GM23338 (cell line): ENCODE results near the gene SARDH. TPM values are rescaled to one million over a fixed set of nuclear protein-coding genes. Genes with fewer than 3 reads are reported as not detected.

Experiments
- ATAC-seq: fragments of 200-7000 bp; cut with Tn5 transposase; 3 replicates; pipeline ENCODE4 v1.9.1; 2020
- DNase-seq: peaks from one replicate; pipeline ENCODE4 v3.0.0-alpha.2; 2015; ENCODE audit warnings: low spot score
- H2AFZ ChIP-seq: fragments of 200-600 bp; sonication (generic); 2 replicates; pipeline ENCODE4 v1.8.0; 2016; ENCODE audit warnings: antibody characterized with exemption, mild to moderate bottlenecking, moderate library complexity
- H3F3A ChIP-seq: fragments of 200-600 bp; sonication (generic); replicated peaks from 2 replicates; pipeline ENCODE4 v1.8.0; 2017; ENCODE audit warnings: antibody characterized with exemption, mixed run types, low read depth
- H3K27ac ChIP-seq: fragments of 200-600 bp; sonication (generic); 2 replicates; pipeline ENCODE4 v1.6.1; 2016; ENCODE audit warnings: low read depth
- H3K27me3 ChIP-seq: fragments of 200-600 bp; sonication (generic); 2 replicates; pipeline ENCODE4 v1.8.0; 2016; ENCODE audit warnings: mild to moderate bottlenecking, mixed run types, moderate library complexity; ENCODE audit not compliant: insufficient read depth
- H3K36me3 ChIP-seq: fragments of 200-600 bp; sonication (generic); 2 replicates; pipeline ENCODE4 v1.8.0; 2016; ENCODE audit warnings: mild to moderate bottlenecking; ENCODE audit not compliant: insufficient read depth
- H3K4me1 ChIP-seq: fragments of 200-600 bp; sonication (generic); 2 replicates; pipeline ENCODE4 v1.8.0; 2016; ENCODE audit warnings: mild to moderate bottlenecking, moderate library complexity; ENCODE audit not compliant: insufficient read depth
- H3K4me2 ChIP-seq: fragments of 200-600 bp; sonication (generic); 2 replicates; pipeline ENCODE4 v1.7.1; 2017; ENCODE audit warnings: mixed run types
- H3K4me3 ChIP-seq: fragments of 200-600 bp; sonication (generic); 2 replicates; pipeline ENCODE4 v1.6.1; 2016; ENCODE audit warnings: mixed run types
- H3K79me2 ChIP-seq: fragments of 200-600 bp; sonication (generic); replicated peaks from 2 replicates; pipeline ENCODE4 v1.8.0; 2017; ENCODE audit warnings: mild to moderate bottlenecking; ENCODE audit not compliant: insufficient read depth
- H3K9me2 ChIP-seq: fragments of 200-600 bp; sonication (generic); 2 replicates; pipeline ENCODE4 v1.8.0; 2017; ENCODE audit not compliant: insufficient read depth
- H4K20me1 ChIP-seq: fragments of 200-600 bp; sonication (generic); replicated peaks from 2 replicates; pipeline ENCODE4 v1.8.0; 2017; ENCODE audit warnings: mild to moderate bottlenecking; ENCODE audit not compliant: insufficient read depth
- H3K27ac Mint-ChIP-seq: 2 replicates; pipeline ENCODE4 v1.8.0; 2020; ENCODE audit warnings: inconsistent platforms, mild to moderate bottlenecking, moderate library complexity, mixed read lengths
- H3K27me3 Mint-ChIP-seq: 3 replicates; pipeline ENCODE4 v1.8.0; 2022; ENCODE audit warnings: low read depth, mild to moderate bottlenecking, moderate library complexity, mixed read lengths, inconsistent platforms; ENCODE audit not compliant: insufficient read depth, poor library complexity
- H3K36me3 Mint-ChIP-seq: 3 replicates; pipeline ENCODE4 v1.8.0; 2021; ENCODE audit warnings: low read depth, mild to moderate bottlenecking, inconsistent platforms, moderate library complexity, mixed read lengths
- H3K4me1 Mint-ChIP-seq: 3 replicates; pipeline ENCODE4 v1.8.0; 2020; ENCODE audit warnings: mild to moderate bottlenecking, inconsistent platforms, mixed read lengths
- H3K4me3 Mint-ChIP-seq: 3 replicates; pipeline ENCODE4 v1.8.0; 2021; ENCODE audit warnings: moderate library complexity, mild to moderate bottlenecking, inconsistent platforms, mixed read lengths
- H3K9me3 Mint-ChIP-seq: 3 replicates; pipeline ENCODE4 v1.8.0; 2020; ENCODE audit warnings: moderate library complexity, mild to moderate bottlenecking, inconsistent platforms, mixed read lengths
- CREB1 ChIP-seq: fragments of 250-450 bp; sonication (Bioruptor Pico); IDR thresholded peaks from 2 replicates; pipeline ENCODE4 v1.5.0; 2020; ENCODE audit warnings: low read depth, mild to moderate bottlenecking, moderate library complexity
- EZH2 ChIP-seq: fragments of 200-600 bp; sonication (generic); IDR thresholded peaks from one replicate; pipeline ENCODE4 v1.8.0; 2017; ENCODE audit warnings: antibody characterized with exemption, mild to moderate bottlenecking, low read depth; ENCODE audit not compliant: unreplicated experiment
- JUNB ChIP-seq: IDR thresholded peaks from one replicate; pipeline ENCODE4 v1.6.1; 2016; ENCODE audit warnings: antibody characterized with exemption; ENCODE audit not compliant: unreplicated experiment
- NANOG ChIP-seq: IDR thresholded peaks from 2 replicates; pipeline ENCODE4 v1.6.1; 2016; ENCODE audit warnings: antibody characterized with exemption, borderline replicate concordance
- POLR2AphosphoS5 ChIP-seq: IDR thresholded peaks from 2 replicates; pipeline ENCODE4 v1.6.1; 2016; ENCODE audit warnings: antibody characterized with exemption, low read depth
- STAT1 ChIP-seq: IDR thresholded peaks from one replicate; pipeline ENCODE4 v1.6.1; 2016; ENCODE audit warnings: antibody characterized with exemption; ENCODE audit not compliant: unreplicated experiment
- ZNF114 ChIP-seq: fragments of 250-450 bp; sonication (Bioruptor Pico); IDR thresholded peaks from 2 replicates; pipeline ENCODE4 v1.5.0; 2020; ENCODE audit warnings: mild to moderate bottlenecking, moderate library complexity
- ZNF331 ChIP-seq: fragments of 250-450 bp; sonication (Bioruptor Pico); IDR thresholded peaks from 2 replicates; pipeline ENCODE4 v1.5.0; 2020; ENCODE audit warnings: low read depth, mild to moderate bottlenecking, moderate library complexity
- polyA plus RNA-seq: library from polyadenylated mRNA; unstranded; fragments of >200 nt; fragmentation: Nextera tagmentation; extraction: Ambion mirVana; gene quantifications from 2 replicates; pipeline ENCODE4 v1.2.1, GENCODE V29; 2016
- total RNA-seq: library from RNA; depleted of rRNA; stranded (reverse); fragments of >200 nt; shearing (Covaris generic); gene quantifications from 2 replicates; pipeline ENCODE4 v1.2.3, GENCODE V29; 2014
- TF ChIP-seq, protein P1 (sequence below): IDR thresholded peaks from 2 replicates; pipeline ENCODE4 v1.6.1; 2016; ENCODE audit warnings: antibody characterized with exemption
- TF ChIP-seq, protein P2 (sequence below): fragments of 250-450 bp; sonication (Bioruptor Pico); IDR thresholded peaks from 2 replicates; pipeline ENCODE4 v1.5.0; 2020; ENCODE audit warnings: mild to moderate bottlenecking, moderate library complexity
- TF ChIP-seq, protein P3 (sequence below): IDR thresholded peaks from one replicate; pipeline ENCODE4 v1.6.1; 2018; ENCODE audit warnings: antibody characterized with exemption; ENCODE audit not compliant: unreplicated experiment

Gene SARDH
- total and polyA plus RNA-seq, 2 experiments from 2014 or later = 2.8 to 10.4 TPM

DNA sequence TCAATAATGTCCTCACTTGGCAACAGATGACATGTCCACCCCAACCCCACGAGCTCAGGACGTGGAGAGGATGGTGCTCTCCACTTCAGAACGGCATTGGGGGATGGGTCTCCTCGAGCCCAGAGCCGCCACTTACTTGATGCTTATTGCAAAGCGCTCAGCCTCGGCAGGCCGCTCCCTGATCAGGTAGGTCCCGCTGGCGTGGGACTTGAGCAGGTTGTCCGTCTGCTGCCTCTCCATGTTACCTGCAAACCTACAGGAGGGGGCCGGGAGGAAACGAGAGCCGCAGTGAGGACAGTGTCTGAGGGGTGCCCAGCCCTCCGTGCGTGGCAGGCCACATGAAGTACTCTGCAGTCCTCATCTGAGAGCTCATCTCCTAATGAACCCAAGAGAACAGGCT lies 36.6 kb upstream of the SARDH start:
- Histone ChIP-seq H4K20me1 (no peaks in the 10 kb centered on the region), H3K79me2 (no peaks in the 10 kb centered on the region), H3K4me1 (no peaks in the 10 kb centered on the region), H3K27me3 (no peaks in the 10 kb centered on the region), H3K4me2 (no peak overlapping the region), H3K4me3 (no peak overlapping the region), H2AFZ (no peak overlapping the region), H3K36me3 (no peaks in the 10 kb centered on the region), H3F3A (no peaks in the 10 kb centered on the region), H3K27ac (no peak overlapping the region), H3K9me2 (no peaks in the 10 kb centered on the region)
- H3K27me3 Mint-ChIP-seq = peaks cover 10% of the 10 kb centered on the region
- no peak overlapping the region for H3K27ac Mint-ChIP-seq
- ATAC-seq (no peak), DNase-seq (no peak)
- peaks cover 9% of the 10 kb centered on the region for H3K36me3 Mint-ChIP-seq
- no peaks in the 10 kb centered on the region for H3K9me3 Mint-ChIP-seq
- H3K4me1 Mint-ChIP-seq = no peaks in the 10 kb centered on the region
- no peak overlapping the region for H3K4me3 Mint-ChIP-seq
- no peak for TF ChIP-seq STAT1

DNA sequence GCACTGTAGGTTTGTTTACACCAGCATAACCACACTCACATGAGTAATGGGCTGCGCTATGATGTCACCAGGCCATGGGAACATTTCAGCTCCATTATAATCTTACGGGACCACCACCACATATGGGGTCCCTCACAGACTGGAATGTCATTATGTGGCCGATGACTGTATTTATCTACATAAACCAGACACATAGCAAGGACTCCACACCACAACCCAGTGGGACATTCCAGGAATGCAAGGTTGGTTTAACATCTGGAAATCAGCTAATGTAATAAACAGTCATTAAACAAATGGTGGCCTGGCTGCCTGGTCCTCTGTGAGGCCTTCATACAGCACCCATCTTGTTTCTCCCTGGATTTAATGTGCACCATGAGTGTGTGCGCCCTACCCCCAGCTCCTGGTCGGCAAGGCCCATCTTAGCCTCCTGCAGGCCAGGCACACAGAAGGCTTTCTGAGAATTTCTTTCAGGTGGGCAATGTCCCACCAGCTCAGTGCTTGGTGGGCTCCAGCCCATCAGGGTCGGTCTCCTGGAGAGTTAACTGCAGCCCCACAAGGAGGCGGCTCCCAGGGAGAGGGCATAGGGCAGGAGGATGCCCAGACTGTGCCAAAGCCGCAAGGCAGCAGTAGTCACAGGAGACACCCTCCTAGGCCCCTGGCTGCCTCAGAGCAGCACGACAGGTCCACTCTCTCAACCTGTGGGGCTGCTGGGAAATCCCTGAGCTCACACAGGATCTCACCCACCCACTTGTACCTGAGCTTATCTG lies 35.9 kb upstream of the SARDH start:
- Histone ChIP-seq H3K79me2 (no peaks in the 10 kb centered on the region), H3K27me3 (no peaks in the 10 kb centered on the region), H3K4me1 (no peaks in the 10 kb centered on the region), H3K27ac (no peak overlapping the region), H3F3A (no peaks in the 10 kb centered on the region), H3K4me2 (no peak overlapping the region), H2AFZ (no peak overlapping the region), H3K36me3 (no peaks in the 10 kb centered on the region), H3K4me3 (no peak overlapping the region), H3K9me2 (no peaks in the 10 kb centered on the region), H4K20me1 (no peaks in the 10 kb centered on the region)
- H3K4me1 Mint-ChIP-seq = no peaks in the 10 kb centered on the region
- peaks cover 6% of the 10 kb centered on the region; the same call in 2 of the 3 replicates for H3K36me3 Mint-ChIP-seq
- H3K27ac Mint-ChIP-seq = no peak overlapping the region
- H3K9me3 Mint-ChIP-seq = no peaks in the 10 kb centered on the region
- DNase-seq (no peak), ATAC-seq (no peak)
- H3K27me3 Mint-ChIP-seq = peaks cover 6% of the 10 kb centered on the region
- H3K4me3 Mint-ChIP-seq = no peak overlapping the region
- TF ChIP-seq JUNB (no peak), EZH2 (no peak), NANOG (no peak), CREB1 (CRISPR knock-in tag) (no peak), ZNF114 (CRISPR knock-in tag) (no peak), ZNF331 (CRISPR knock-in tag) (no peak), STAT1 (no peak), POLR2AphosphoS5 (no peak)
- TF ChIP-seq, protein P1, sequence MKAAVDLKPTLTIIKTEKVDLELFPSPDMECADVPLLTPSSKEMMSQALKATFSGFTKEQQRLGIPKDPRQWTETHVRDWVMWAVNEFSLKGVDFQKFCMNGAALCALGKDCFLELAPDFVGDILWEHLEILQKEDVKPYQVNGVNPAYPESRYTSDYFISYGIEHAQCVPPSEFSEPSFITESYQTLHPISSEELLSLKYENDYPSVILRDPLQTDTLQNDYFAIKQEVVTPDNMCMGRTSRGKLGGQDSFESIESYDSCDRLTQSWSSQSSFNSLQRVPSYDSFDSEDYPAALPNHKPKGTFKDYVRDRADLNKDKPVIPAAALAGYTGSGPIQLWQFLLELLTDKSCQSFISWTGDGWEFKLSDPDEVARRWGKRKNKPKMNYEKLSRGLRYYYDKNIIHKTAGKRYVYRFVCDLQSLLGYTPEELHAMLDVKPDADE = no peak
- TF ChIP-seq, protein P2, sequence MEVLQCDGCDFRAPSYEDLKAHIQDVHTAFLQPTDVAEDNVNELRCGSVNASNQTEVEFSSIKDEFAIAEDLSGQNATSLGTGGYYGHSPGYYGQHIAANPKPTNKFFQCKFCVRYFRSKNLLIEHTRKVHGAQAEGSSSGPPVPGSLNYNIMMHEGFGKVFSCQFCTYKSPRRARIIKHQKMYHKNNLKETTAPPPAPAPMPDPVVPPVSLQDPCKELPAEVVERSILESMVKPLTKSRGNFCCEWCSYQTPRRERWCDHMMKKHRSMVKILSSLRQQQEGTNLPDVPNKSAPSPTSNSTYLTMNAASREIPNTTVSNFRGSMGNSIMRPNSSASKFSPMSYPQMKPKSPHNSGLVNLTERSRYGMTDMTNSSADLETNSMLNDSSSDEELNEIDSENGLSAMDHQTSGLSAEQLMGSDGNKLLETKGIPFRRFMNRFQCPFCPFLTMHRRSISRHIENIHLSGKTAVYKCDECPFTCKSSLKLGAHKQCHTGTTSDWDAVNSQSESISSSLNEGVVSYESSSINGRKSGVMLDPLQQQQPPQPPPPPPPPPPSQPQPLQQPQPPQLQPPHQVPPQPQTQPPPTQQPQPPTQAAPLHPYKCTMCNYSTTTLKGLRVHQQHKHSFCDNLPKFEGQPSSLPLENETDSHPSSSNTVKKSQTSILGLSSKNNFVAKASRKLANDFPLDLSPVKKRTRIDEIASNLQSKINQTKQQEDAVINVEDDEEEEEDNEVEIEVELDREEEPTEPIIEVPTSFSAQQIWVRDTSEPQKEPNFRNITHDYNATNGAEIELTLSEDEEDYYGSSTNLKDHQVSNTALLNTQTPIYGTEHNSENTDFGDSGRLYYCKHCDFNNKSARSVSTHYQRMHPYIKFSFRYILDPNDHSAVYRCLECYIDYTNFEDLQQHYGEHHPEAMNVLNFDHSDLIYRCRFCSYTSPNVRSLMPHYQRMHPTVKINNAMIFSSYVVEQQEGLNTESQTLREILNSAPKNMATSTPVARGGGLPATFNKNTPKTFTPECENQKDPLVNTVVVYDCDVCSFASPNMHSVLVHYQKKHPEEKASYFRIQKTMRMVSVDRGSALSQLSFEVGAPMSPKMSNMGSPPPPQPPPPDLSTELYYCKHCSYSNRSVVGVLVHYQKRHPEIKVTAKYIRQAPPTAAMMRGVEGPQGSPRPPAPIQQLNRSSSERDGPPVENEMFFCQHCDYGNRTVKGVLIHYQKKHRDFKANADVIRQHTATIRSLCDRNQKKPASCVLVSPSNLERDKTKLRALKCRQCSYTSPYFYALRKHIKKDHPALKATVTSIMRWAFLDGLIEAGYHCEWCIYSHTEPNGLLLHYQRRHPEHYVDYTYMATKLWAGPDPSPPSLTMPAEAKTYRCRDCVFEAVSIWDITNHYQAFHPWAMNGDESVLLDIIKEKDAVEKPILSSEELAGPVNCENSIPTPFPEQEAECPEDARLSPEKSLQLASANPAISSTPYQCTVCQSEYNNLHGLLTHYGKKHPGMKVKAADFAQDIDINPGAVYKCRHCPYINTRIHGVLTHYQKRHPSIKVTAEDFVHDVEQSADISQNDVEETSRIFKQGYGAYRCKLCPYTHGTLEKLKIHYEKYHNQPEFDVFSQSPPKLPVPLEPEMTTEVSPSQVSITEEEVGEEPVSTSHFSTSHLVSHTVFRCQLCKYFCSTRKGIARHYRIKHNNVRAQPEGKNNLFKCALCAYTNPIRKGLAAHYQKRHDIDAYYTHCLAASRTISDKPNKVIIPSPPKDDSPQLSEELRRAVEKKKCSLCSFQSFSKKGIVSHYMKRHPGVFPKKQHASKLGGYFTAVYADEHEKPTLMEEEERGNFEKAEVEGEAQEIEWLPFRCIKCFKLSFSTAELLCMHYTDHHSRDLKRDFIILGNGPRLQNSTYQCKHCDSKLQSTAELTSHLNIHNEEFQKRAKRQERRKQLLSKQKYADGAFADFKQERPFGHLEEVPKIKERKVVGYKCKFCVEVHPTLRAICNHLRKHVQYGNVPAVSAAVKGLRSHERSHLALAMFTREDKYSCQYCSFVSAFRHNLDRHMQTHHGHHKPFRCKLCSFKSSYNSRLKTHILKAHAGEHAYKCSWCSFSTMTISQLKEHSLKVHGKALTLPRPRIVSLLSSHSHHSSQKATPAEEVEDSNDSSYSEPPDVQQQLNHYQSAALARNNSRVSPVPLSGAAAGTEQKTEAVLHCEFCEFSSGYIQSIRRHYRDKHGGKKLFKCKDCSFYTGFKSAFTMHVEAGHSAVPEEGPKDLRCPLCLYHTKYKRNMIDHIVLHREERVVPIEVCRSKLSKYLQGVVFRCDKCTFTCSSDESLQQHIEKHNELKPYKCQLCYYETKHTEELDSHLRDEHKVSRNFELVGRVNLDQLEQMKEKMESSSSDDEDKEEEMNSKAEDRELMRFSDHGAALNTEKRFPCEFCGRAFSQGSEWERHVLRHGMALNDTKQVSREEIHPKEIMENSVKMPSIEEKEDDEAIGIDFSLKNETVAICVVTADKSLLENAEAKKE = no peak
- TF ChIP-seq, protein P3, sequence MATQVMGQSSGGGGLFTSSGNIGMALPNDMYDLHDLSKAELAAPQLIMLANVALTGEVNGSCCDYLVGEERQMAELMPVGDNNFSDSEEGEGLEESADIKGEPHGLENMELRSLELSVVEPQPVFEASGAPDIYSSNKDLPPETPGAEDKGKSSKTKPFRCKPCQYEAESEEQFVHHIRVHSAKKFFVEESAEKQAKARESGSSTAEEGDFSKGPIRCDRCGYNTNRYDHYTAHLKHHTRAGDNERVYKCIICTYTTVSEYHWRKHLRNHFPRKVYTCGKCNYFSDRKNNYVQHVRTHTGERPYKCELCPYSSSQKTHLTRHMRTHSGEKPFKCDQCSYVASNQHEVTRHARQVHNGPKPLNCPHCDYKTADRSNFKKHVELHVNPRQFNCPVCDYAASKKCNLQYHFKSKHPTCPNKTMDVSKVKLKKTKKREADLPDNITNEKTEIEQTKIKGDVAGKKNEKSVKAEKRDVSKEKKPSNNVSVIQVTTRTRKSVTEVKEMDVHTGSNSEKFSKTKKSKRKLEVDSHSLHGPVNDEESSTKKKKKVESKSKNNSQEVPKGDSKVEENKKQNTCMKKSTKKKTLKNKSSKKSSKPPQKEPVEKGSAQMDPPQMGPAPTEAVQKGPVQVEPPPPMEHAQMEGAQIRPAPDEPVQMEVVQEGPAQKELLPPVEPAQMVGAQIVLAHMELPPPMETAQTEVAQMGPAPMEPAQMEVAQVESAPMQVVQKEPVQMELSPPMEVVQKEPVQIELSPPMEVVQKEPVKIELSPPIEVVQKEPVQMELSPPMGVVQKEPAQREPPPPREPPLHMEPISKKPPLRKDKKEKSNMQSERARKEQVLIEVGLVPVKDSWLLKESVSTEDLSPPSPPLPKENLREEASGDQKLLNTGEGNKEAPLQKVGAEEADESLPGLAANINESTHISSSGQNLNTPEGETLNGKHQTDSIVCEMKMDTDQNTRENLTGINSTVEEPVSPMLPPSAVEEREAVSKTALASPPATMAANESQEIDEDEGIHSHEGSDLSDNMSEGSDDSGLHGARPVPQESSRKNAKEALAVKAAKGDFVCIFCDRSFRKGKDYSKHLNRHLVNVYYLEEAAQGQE = no peak
